Progenitor cell of endocrine pancreas (in vitro differentiated cells): Measurements from ENCODE around the gene PDPN. TPM values are rescaled to one million over a fixed set of nuclear protein-coding genes. Genes with fewer than 3 reads are reported as not detected.

Experiments
- DNase-seq: peaks from one replicate; pipeline ENCODE4 v3.0.0; 2021; ENCODE audit warnings: low spot score; ENCODE audit not compliant: unreplicated experiment
- H3K27ac Mint-ChIP-seq: 2 replicates; pipeline ENCODE4 v1.8.0; 2021; ENCODE audit warnings: mild to moderate bottlenecking, moderate library complexity, mixed read lengths
- H3K27me3 Mint-ChIP-seq: 2 replicates; pipeline ENCODE4 v1.8.0; 2021; ENCODE audit warnings: mixed read lengths
- H3K36me3 Mint-ChIP-seq: 2 replicates; pipeline ENCODE4 v1.8.0; 2022; ENCODE audit warnings: mixed read lengths; ENCODE audit not compliant: insufficient read depth
- H3K4me1 Mint-ChIP-seq: 2 replicates; pipeline ENCODE4 v1.8.0; 2021; ENCODE audit warnings: low read depth, mixed read lengths
- H3K4me3 Mint-ChIP-seq: 2 replicates; pipeline ENCODE4 v1.8.0; 2021; ENCODE audit warnings: low read depth, mild to moderate bottlenecking, moderate library complexity, mixed read lengths
- H3K9me3 Mint-ChIP-seq: 2 replicates; pipeline ENCODE4 v1.8.0; 2021; ENCODE audit warnings: low read depth, mixed read lengths
- total RNA-seq: library from RNA; stranded (reverse); gene quantifications from 2 replicates; pipeline ENCODE4 v1.2.1, GENCODE V29; 2021
- TF ChIP-seq, protein P1 (sequence below): fragments of 200-600 bp; sonication (generic); IDR thresholded peaks from one replicate; pipeline ENCODE4 v1.5.0; 2021; ENCODE audit warnings: antibody characterized with exemption, mild to moderate bottlenecking; ENCODE audit not compliant: unreplicated experiment

PDPN gene
- total RNA-seq, 1 donor from 2014 or later: 9.5 TPM

DNA sequence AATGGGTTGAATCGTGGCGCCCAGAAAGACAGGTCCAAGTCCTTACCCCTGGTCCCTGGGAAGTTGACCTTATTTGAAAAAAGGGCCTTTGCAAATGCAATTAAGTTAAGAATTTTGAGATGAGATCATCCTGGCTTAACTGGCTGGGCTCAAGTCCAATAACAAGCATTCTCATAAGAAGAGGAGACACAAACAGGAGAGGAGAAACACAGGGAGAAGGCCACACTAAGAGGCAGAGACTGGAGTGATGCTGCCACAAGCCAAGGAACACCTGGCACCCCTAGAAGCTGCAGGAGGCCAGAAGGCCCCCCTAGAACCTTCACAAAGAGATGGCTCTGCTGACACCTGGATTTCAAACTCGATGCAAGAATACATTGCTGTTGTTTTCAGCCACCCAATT lies 44.6 kb downstream of the PDPN start:
- H3K4me1 Mint-ChIP-seq: no peaks in the 10 kb centered on the region
- no peak for DNase-seq
- TF ChIP-seq, protein P1, sequence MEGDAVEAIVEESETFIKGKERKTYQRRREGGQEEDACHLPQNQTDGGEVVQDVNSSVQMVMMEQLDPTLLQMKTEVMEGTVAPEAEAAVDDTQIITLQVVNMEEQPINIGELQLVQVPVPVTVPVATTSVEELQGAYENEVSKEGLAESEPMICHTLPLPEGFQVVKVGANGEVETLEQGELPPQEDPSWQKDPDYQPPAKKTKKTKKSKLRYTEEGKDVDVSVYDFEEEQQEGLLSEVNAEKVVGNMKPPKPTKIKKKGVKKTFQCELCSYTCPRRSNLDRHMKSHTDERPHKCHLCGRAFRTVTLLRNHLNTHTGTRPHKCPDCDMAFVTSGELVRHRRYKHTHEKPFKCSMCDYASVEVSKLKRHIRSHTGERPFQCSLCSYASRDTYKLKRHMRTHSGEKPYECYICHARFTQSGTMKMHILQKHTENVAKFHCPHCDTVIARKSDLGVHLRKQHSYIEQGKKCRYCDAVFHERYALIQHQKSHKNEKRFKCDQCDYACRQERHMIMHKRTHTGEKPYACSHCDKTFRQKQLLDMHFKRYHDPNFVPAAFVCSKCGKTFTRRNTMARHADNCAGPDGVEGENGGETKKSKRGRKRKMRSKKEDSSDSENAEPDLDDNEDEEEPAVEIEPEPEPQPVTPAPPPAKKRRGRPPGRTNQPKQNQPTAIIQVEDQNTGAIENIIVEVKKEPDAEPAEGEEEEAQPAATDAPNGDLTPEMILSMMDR: no peak
- peaks cover 2% of the 10 kb centered on the region for H3K27me3 Mint-ChIP-seq
- peaks cover 4% of the 10 kb centered on the region for H3K9me3 Mint-ChIP-seq
- H3K36me3 Mint-ChIP-seq: no peaks in the 10 kb centered on the region
- no peak overlapping the region for H3K4me3 Mint-ChIP-seq
- no peak overlapping the region for H3K27ac Mint-ChIP-seq

DNA sequence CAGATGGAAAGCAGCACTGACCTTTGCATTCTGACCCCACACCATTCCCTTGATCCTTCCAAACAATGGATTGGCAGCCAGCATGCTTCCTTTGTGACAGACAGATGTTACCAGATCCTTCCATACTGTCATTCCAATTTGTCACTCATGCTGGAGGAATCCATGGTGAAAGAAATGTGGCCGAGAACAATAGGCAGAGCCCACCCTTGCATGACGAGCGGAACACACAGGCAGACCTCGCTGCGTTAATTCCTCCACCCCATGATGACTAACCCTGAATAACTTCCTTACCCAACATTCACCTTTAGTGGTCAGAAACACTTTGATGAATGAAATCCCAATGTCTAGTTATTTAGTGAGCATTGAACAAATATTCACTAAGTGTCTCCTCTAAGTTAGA lies 45.1 kb downstream of the PDPN start:
- no peak overlapping the region for H3K27ac Mint-ChIP-seq
- no peaks in the 10 kb centered on the region for H3K4me1 Mint-ChIP-seq
- peaks cover 2% of the 10 kb centered on the region for H3K27me3 Mint-ChIP-seq
- no peaks in the 10 kb centered on the region for H3K36me3 Mint-ChIP-seq
- TF ChIP-seq, protein P1: no peak
- H3K9me3 Mint-ChIP-seq: peaks cover 7% of the 10 kb centered on the region
- DNase-seq: no peak
- H3K4me3 Mint-ChIP-seq: no peak overlapping the region

DNA sequence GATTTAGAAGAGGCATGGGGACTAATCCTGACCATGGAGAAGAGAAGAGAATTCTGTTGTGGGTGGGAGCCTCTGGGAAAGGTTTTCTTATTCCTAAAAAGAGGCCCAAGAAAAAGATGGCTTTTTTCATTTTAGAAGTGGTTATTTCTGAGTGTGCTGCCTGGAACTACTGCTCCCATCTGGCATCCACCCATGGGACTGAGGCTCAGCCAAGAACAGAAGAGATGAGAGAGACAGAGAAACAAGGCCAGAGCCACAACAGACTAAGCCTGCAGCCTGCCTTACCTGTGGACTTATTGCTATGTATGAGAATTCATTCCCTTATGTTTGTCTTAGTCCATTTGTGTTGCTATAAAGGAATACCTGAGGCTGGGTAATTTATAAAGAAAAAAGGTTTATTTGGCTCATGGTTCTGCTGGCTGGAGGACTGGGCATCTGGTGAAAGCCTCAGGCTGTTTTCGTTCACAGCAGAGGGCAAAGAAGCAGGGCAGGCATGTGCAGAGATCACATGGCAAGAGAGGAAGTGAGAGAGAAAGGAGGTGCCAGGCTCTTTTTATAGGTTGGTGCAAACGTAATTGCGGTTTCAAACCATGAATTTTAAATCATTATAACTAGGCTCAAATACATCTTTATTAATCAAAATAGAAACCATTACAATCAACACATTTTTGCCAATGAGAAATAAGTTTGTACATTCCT lies 58.8 kb downstream of the PDPN start:
- H3K4me3 Mint-ChIP-seq: no peak overlapping the region
- DNase-seq: no peak
- no peaks in the 10 kb centered on the region for H3K4me1 Mint-ChIP-seq

DNA sequence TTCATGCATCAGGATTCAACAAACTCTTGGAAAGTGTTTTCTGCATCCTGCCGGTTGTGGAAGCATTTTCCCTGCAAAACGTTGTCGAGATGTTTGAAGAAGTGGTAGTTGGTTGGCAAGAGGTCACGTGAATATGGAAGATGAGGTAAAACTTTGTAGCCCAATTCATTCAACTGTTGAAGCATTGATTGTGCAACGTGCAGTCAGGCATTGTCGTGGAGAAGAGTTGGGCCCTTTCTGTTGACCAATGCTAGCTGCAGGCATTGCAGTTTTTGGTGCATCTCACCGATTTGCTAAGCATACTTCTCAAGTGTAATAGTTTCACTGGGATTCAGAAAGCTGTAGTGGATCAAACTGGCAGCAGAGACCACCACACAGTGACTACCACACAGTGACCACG lies 59.4 kb downstream of the PDPN start:
- DNase-seq: no peak
- Mint-ChIP-seq H3K27ac (no peak overlapping the region), H3K36me3 (no peaks in the 10 kb centered on the region), H3K4me3 (no peak overlapping the region), H3K27me3 (peaks cover 14% of the 10 kb centered on the region), H3K4me1 (no peaks in the 10 kb centered on the region), H3K9me3 (peaks cover 8% of the 10 kb centered on the region)
- TF ChIP-seq, protein P1: no peak

More for the DNA sequence above, 58.8 kb downstream of the PDPN start:
- Mint-ChIP-seq H3K27me3 (peaks cover 16% of the 10 kb centered on the region), H3K27ac (no peak overlapping the region), H3K9me3 (peaks cover 5% of the 10 kb centered on the region), H3K36me3 (no peaks in the 10 kb centered on the region)
- TF ChIP-seq, protein P1: no peak

DNA sequence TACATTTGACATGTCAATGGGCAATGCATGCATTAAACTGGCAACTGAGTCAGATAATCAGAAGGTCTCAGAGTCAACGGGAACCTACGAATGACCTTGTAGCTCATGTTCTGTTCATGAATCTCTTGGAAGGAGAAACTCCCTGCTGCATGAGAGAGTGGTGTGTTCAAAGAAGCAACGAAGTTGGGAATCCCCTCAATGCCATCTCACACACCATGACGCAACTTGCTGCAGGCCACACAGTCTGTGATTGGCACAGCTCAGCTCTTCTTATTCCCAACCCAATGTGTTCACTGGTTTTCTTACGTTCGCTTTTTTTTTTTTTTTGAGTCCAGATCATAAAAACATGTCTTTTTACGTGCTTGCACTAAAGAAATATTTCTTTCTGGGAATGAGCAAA lies 62.9 kb downstream of the PDPN start:
- H3K36me3 Mint-ChIP-seq: no peaks in the 10 kb centered on the region

More for the DNA sequence above, 62.9 kb downstream of the PDPN start:
- DNase-seq: no peak
- H3K27ac Mint-ChIP-seq: no peak overlapping the region
- no peak overlapping the region for H3K4me3 Mint-ChIP-seq
- peaks cover 8% of the 10 kb centered on the region for H3K9me3 Mint-ChIP-seq
- H3K27me3 Mint-ChIP-seq: peaks cover 8% of the 10 kb centered on the region
- H3K4me1 Mint-ChIP-seq: no peaks in the 10 kb centered on the region
- TF ChIP-seq, protein P1: no peak
